SK-N-SH (cell line): ENCODE results near the gene MYH10.

Source experiments
- EZH2phosphoT487 ChIP-seq: fragments of 200-600 bp; sonication (generic); IDR thresholded peaks from 2 replicates; pipeline ENCODE4 v1.6.1; 2017; ENCODE audit warnings: low read depth, mixed run types, mild to moderate bottlenecking, antibody characterized with exemption, moderate library complexity, borderline replicate concordance
- GATA2 ChIP-seq: sonication (generic); formaldehyde crosslinking; IDR thresholded peaks from 2 replicates; pipeline ENCODE4 v1.5.0; 2020; ENCODE audit warnings: mild to moderate bottlenecking, missing genetic modification reagents
- NFIC ChIP-seq: IDR thresholded peaks from 2 replicates; pipeline ENCODE4 v1.4.0; 2012; ENCODE audit warnings: borderline replicate concordance
- NRF1 ChIP-seq: IDR thresholded peaks from 2 replicates; pipeline ENCODE4 v1.6.1; 2012; ENCODE audit warnings: low read depth, mild to moderate bottlenecking, low read length
- POLR2AphosphoS5 ChIP-seq: IDR thresholded peaks from 2 replicates; pipeline ENCODE4 v1.6.1; 2012; ENCODE audit warnings: low read depth, low read length
- RFX5 ChIP-seq: IDR thresholded peaks from 2 replicates; pipeline ENCODE4 v1.6.1; 2012; ENCODE audit warnings: mild to moderate bottlenecking, improper control_type of control experiment, low read length
- SMC3 ChIP-seq: IDR thresholded peaks from 2 replicates; pipeline ENCODE4 v1.6.1; 2012; ENCODE audit warnings: low read depth, low read length, improper control_type of control experiment
- TCF12 ChIP-seq: IDR thresholded peaks from 2 replicates; pipeline ENCODE4 v1.4.0; 2012
- YY1 ChIP-seq: IDR thresholded peaks from 2 replicates; pipeline ENCODE4 v1.4.0; 2012; ENCODE audit warnings: low read depth, mild to moderate bottlenecking
- TF ChIP-seq, protein P1 (sequence below): fragments of 200-600 bp; sonication (generic); IDR thresholded peaks from 2 replicates; pipeline ENCODE4 v1.6.1; 2017; ENCODE audit warnings: antibody characterized with exemption, mild to moderate bottlenecking, moderate library complexity
- TF ChIP-seq, protein P2 (sequence below): fragments of 150-350 bp; IDR thresholded peaks from 2 replicates; pipeline ENCODE4 v1.6.1; 2017; ENCODE audit warnings: antibody characterized with exemption, low read length, low read depth, borderline replicate concordance
- TF ChIP-seq, protein P3 (sequence below): IDR thresholded peaks from 2 replicates; pipeline ENCODE4 v1.6.1; 2012; ENCODE audit warnings: mild to moderate bottlenecking, low read depth, low read length, moderate library complexity

DNA sequence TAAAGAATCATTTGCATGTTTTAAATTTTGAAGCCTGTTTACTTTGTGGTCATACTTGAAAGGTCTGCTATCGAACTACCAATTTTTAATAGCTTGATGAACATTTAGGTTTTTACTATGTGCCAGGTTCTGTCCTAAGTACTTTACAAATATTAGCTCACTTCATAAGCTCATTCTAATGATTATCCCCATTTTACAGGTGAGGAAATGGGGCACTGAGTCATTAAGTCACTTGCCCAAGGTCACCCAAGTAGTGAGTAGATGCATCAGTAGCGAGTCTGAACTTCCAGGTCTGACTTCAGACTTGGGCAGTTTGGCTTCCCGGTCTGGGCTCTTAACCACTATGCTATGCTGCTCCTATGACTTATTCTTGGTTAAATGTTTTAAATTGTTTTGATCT lies 190.8 kb downstream of the MYH10 start:
- TF ChIP-seq, protein P1, sequence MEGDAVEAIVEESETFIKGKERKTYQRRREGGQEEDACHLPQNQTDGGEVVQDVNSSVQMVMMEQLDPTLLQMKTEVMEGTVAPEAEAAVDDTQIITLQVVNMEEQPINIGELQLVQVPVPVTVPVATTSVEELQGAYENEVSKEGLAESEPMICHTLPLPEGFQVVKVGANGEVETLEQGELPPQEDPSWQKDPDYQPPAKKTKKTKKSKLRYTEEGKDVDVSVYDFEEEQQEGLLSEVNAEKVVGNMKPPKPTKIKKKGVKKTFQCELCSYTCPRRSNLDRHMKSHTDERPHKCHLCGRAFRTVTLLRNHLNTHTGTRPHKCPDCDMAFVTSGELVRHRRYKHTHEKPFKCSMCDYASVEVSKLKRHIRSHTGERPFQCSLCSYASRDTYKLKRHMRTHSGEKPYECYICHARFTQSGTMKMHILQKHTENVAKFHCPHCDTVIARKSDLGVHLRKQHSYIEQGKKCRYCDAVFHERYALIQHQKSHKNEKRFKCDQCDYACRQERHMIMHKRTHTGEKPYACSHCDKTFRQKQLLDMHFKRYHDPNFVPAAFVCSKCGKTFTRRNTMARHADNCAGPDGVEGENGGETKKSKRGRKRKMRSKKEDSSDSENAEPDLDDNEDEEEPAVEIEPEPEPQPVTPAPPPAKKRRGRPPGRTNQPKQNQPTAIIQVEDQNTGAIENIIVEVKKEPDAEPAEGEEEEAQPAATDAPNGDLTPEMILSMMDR: no peak
- TF ChIP-seq, protein P2, sequence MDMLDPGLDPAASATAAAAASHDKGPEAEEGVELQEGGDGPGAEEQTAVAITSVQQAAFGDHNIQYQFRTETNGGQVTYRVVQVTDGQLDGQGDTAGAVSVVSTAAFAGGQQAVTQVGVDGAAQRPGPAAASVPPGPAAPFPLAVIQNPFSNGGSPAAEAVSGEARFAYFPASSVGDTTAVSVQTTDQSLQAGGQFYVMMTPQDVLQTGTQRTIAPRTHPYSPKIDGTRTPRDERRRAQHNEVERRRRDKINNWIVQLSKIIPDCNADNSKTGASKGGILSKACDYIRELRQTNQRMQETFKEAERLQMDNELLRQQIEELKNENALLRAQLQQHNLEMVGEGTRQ: no peak
- no peak for TF ChIP-seq RFX5
- no peak for TF ChIP-seq POLR2AphosphoS5
- no peak for TF ChIP-seq SMC3
- no peak for TF ChIP-seq GATA2
- TF ChIP-seq EZH2phosphoT487: no peak
- TF ChIP-seq, protein P3, sequence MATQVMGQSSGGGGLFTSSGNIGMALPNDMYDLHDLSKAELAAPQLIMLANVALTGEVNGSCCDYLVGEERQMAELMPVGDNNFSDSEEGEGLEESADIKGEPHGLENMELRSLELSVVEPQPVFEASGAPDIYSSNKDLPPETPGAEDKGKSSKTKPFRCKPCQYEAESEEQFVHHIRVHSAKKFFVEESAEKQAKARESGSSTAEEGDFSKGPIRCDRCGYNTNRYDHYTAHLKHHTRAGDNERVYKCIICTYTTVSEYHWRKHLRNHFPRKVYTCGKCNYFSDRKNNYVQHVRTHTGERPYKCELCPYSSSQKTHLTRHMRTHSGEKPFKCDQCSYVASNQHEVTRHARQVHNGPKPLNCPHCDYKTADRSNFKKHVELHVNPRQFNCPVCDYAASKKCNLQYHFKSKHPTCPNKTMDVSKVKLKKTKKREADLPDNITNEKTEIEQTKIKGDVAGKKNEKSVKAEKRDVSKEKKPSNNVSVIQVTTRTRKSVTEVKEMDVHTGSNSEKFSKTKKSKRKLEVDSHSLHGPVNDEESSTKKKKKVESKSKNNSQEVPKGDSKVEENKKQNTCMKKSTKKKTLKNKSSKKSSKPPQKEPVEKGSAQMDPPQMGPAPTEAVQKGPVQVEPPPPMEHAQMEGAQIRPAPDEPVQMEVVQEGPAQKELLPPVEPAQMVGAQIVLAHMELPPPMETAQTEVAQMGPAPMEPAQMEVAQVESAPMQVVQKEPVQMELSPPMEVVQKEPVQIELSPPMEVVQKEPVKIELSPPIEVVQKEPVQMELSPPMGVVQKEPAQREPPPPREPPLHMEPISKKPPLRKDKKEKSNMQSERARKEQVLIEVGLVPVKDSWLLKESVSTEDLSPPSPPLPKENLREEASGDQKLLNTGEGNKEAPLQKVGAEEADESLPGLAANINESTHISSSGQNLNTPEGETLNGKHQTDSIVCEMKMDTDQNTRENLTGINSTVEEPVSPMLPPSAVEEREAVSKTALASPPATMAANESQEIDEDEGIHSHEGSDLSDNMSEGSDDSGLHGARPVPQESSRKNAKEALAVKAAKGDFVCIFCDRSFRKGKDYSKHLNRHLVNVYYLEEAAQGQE: no peak
- no peak for TF ChIP-seq TCF12
- no peak for TF ChIP-seq NRF1
- TF ChIP-seq YY1: no peak
- TF ChIP-seq NFIC: no peak
